ENCODE data around the gene IL1R2.

- TF ChIP-seq CTCF (conservative IDR thresholded peaks at IDR 0.05; ENCODE audit: low read length) (no peak), EZH2phosphoT487 (IDR thresholded peaks at IDR 0.05; ENCODE audit: borderline replicate concordance, low read depth, low read length) (no peak)
Observed at GRCh38 chr2:101984656-101985055, 7.1 kb upstream of the IL1R2 start.

Data from OCI-LY7 (cell line).